Measurements from ENCODE around the gene GLT8D1.

DNA sequence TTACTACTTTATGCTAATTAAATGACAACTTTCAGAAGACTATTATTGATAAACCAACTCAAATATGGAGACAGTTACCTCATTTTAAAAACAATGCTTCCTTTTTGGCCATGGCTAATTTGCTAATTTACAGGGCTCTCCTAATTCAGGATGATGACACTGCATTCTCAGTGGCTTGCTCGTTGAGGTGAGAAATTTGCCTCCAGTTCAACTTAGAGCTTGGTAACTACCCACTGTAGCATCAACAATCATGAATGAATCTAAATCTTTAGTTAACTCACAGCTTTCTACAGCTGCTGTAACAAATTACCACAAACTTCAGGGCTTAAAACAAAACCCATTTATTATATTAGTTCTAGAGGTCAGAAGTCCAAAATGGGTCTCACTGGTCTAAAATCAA is 33.9 kb downstream of the GLT8D1 start:
- no peak for TF ChIP-seq POLR2A (IDR thresholded peaks at IDR 0.05; ENCODE audit: low read depth)
- TF ChIP-seq, protein P1, sequence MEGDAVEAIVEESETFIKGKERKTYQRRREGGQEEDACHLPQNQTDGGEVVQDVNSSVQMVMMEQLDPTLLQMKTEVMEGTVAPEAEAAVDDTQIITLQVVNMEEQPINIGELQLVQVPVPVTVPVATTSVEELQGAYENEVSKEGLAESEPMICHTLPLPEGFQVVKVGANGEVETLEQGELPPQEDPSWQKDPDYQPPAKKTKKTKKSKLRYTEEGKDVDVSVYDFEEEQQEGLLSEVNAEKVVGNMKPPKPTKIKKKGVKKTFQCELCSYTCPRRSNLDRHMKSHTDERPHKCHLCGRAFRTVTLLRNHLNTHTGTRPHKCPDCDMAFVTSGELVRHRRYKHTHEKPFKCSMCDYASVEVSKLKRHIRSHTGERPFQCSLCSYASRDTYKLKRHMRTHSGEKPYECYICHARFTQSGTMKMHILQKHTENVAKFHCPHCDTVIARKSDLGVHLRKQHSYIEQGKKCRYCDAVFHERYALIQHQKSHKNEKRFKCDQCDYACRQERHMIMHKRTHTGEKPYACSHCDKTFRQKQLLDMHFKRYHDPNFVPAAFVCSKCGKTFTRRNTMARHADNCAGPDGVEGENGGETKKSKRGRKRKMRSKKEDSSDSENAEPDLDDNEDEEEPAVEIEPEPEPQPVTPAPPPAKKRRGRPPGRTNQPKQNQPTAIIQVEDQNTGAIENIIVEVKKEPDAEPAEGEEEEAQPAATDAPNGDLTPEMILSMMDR (IDR thresholded peaks at IDR 0.05) = no peak

Measured in esophagus muscularis mucosa (tissue), 3 donors.